ENCODE data around the gene MARCHF3. TPM values are rescaled to one million over a fixed set of nuclear protein-coding genes. Genes with fewer than 3 reads are reported as not detected.
A peak's percentile ranks its signal among the peaks of the same experiment; 100 is the strongest.
"Not testable (repeated sequence)": the region's sequence is repeated elsewhere in the genome, so short reads cannot be mapped to it uniquely, and the experiment has no call there.

The MARCHF3 gene
- total and polyA plus RNA-seq, 5 experiments from 2014 or later: 3.4 to 12.7 (median 9.3) TPM

- peaks cover 0 to 2% (median 0%) of the 10 kb centered on the region in 9 donors for H3K9me3 Mint-ChIP-seq
- H3K36me3 Mint-ChIP-seq: peaks cover 0 to 1% (median 0%) of the 10 kb centered on the region in 3 donors
- H3K4me3 Mint-ChIP-seq: no peak overlapping the region
- DNase-seq (no peak), ATAC-seq (no peak)
- no peak overlapping the region for H3K27ac Mint-ChIP-seq
- no peaks in the 10 kb centered on the region for H3K4me1 Mint-ChIP-seq
- no peaks in the 10 kb centered on the region for H3K27me3 Mint-ChIP-seq
- POLR2A ChIA-PET: no interaction called here
Observed at GRCh38 chr5:126954981-126955380, 75.4 kb downstream of the MARCHF3 start.

DNA sequence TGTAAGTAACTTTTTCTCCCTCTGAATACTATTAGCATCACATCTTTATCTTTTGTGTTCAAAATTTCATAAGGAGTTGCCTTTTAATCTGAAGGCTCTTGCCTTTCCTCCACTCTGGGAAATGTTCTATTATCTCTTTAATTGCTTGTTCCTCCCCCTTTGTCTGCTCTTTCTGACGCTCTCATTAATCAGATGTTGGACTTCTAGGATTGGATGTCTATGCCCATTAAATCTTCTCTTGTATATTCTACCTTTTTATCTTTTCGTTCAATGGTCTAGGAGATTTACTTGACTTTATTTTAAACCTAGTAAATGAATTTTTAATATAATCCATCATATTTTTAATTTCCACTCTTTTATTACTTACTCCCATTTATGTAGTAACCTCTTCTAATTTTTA lies 76.7 kb downstream of the MARCHF3 start:
- DNase-seq (no peak), ATAC-seq (no peak)
- H3K9me3 Mint-ChIP-seq: peaks cover 0 to 2% (median 0%) of the 10 kb centered on the region in 9 donors
- POLR2A ChIA-PET: interaction anchor here (0.6 kb wide), 1 partner anchor 17 kb away, joined by 3 read pairs; no protein-coding TSS in a partner anchor
- H3K27ac Mint-ChIP-seq: no peak overlapping the region
- no peaks in the 10 kb centered on the region for H3K27me3 Mint-ChIP-seq
- H3K36me3 Mint-ChIP-seq: peaks cover 0 to 1% (median 0%) of the 10 kb centered on the region in 3 donors
- peaks cover 0 to 1% (median 0%) of the 10 kb centered on the region in 4 donors for H3K4me1 Mint-ChIP-seq
- H3K4me3 Mint-ChIP-seq: no peak overlapping the region

DNA sequence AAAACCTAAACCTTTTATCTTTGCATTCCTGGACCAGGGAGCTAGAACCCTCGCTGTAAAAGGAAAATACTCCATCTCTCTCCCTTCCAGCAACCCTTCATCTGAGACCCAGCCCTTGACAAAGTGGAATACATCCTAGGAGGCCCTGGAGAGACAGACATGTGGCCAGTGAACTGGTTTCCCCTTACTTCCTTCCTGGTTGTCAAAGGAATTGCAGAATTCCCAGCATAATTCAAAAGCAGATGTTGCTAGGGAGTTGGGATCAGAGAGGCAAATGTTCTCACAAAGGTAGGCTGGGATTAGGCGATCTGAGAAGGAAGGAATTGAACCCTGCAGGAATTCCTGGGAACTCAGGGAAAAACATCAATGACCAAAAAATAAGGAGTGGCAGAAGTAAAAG lies 80.9 kb downstream of the MARCHF3 start:
- no peak overlapping the region for H3K4me3 Mint-ChIP-seq
- H3K36me3 Mint-ChIP-seq: peaks cover 0 to 2% (median 0%) of the 10 kb centered on the region in 3 donors

DNA sequence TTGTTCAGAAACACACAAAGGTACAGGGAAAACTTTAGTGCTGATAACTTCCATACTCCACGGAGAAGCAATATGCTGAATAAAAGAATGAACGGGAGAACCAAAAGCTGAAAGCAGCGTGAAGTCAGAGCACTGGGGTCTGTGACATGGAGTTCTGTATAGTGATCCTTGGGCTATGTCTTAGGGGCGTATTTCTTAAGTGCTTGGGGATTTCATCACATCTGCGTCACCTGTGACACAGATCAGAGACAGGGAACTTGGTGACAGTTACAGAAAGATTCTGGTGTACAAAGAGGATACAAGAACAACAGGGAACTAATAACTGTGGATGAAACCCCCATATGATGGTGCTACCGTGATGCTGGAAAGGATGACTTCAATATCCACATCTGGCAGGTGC lies 81.9 kb downstream of the MARCHF3 start:
- ATAC-seq: no peak
- Mint-ChIP-seq H3K4me1 (peaks cover 0 to 15% (median 7%) of the 10 kb centered on the region in 4 donors), H3K27me3 (no peaks in the 10 kb centered on the region), H3K27ac (no peak overlapping the region), H3K4me3 (no peak overlapping the region), H3K36me3 (peaks cover 0 to 2% (median 0%) of the 10 kb centered on the region in 3 donors), H3K9me3 (no peaks in the 10 kb centered on the region)
- DNase-seq: no peak
- POLR2A ChIA-PET: interaction anchor here (0.8 kb wide), 1 partner anchor 201 kb away, joined by 3 read pairs; no protein-coding TSS in a partner anchor

More for the DNA sequence above, 80.9 kb downstream of the MARCHF3 start:
- POLR2A ChIA-PET: interaction anchor here (0.6 to 0.8 kb wide), 2 partner anchors 184 to 202 kb away, joined by 3 to 4 read pairs; no protein-coding TSS in a partner anchor
- Mint-ChIP-seq H3K4me1 (peaks cover 0 to 15% (median 6%) of the 10 kb centered on the region in 4 donors), H3K9me3 (no peaks in the 10 kb centered on the region), H3K27ac (no peak overlapping the region), H3K27me3 (no peaks in the 10 kb centered on the region)
- ATAC-seq (no peak), DNase-seq (no peak)

DNA sequence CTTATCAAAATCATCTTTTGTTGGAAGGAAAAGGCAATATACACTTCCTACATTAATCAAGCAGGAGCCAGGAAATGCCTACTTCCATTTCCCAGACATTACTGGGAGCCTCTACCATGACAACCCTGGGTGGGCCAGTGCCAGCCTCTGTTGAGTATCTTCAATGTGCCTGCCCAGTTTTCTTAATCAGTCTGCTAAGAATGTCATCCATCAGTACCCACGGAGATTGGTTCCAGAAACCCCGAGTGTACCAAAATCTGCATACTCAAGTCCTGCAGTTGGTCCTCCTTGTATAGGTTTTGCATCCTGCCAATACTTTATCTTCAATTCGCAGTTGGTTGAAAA lies 82.4 kb downstream of the MARCHF3 start:
- DNase-seq: no peak
- no peak for ATAC-seq
- Mint-ChIP-seq H3K4me1 (peaks cover 0 to 15% (median 7%) of the 10 kb centered on the region in 4 donors), H3K27me3 (no peaks in the 10 kb centered on the region), H3K27ac (no peak overlapping the region), H3K9me3 (no peaks in the 10 kb centered on the region), H3K36me3 (peaks cover 0 to 2% (median 0%) of the 10 kb centered on the region in 3 donors), H3K4me3 (no peak overlapping the region)
- POLR2A ChIA-PET: no interaction called here

GRCh38 chr5:126947146-126948010 lies 83.0 kb downstream of the MARCHF3 start:
- Mint-ChIP-seq H3K27me3 (no peaks in the 10 kb centered on the region), H3K27ac (no peak overlapping the region), H3K4me1 (peaks cover 0 to 15% (median 7%) of the 10 kb centered on the region in 4 donors), H3K9me3 (no peaks in the 10 kb centered on the region), H3K4me3 (no peak overlapping the region), H3K36me3 (peaks cover 0 to 2% (median 0%) of the 10 kb centered on the region in 3 donors)
- ATAC-seq: peak in 1 of 2 donors; percentile 46
- DNase-seq: no peak
- POLR2A ChIA-PET: no interaction called here

GRCh38 chr5:126942908-126943307 lies 87.5 kb downstream of the MARCHF3 start:
- H3K27me3 Mint-ChIP-seq, H3K36me3 Mint-ChIP-seq, H3K27ac Mint-ChIP-seq, H3K9me3 Mint-ChIP-seq, POLR2A ChIA-PET, H3K4me1 Mint-ChIP-seq, DNase-seq, H3K4me3 Mint-ChIP-seq, ATAC-seq: not testable (repeated sequence)

DNA sequence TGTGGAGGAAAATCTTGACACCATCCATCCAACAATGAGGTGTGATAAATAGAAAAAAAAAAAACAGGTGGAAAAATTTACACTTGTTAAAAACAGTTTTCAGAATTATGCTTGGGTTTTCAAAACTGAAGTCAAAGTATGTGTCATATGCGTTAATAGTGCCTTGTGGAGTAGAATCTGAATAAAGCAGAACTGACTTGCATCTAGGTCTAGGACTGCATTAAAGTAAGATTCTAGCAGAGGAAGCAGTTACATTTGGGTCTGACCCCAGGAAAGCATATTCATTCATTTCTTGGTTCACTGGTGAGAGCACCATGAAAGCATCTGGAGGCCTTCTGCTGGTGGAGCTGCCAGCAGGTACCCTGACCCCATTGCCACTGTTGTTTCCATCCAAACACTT lies 89.0 kb downstream of the MARCHF3 start:
- Mint-ChIP-seq H3K4me3 (no peak overlapping the region), H3K27me3 (no peaks in the 10 kb centered on the region), H3K4me1 (peaks cover 0 to 7% (median 2%) of the 10 kb centered on the region in 4 donors), H3K27ac (no peak overlapping the region), H3K9me3 (no peaks in the 10 kb centered on the region), H3K36me3 (peaks cover 0 to 2% (median 0%) of the 10 kb centered on the region in 3 donors)
- POLR2A ChIA-PET: no interaction called here
- no peak for DNase-seq
- no peak for ATAC-seq

DNA sequence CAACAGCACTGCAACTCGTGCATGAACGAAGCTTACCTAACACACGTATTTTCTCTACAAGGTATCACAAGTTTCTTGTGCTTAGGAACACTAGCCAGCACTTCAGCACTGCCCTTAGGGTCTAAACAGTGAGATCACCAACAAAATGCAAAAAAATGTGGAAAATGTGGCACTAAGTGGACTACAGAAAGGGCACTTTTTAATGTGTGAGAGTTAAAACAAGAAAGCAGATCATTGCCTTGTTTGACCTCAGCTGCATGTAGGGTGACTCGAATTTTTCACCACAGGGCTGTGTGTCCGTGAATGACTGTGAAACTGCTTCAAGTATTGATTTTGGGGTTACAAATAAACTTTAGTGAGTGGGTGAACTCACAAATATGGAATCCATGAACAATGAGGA lies 90.5 kb downstream of the MARCHF3 start:
- ATAC-seq: no peak
- no peak for DNase-seq
- Mint-ChIP-seq H3K36me3 (no peaks in the 10 kb centered on the region), H3K4me3 (no peak overlapping the region), H3K4me1 (peaks cover 0 to 3% (median 2%) of the 10 kb centered on the region in 4 donors), H3K9me3 (no peaks in the 10 kb centered on the region), H3K27ac (no peak overlapping the region), H3K27me3 (no peaks in the 10 kb centered on the region)
- POLR2A ChIA-PET: no interaction called here

- Mint-ChIP-seq H3K27ac (peak overlapping the region in 2 of 10 donors; percentile 53 to 69), H3K4me3 (no peak overlapping the region), H3K27me3 (no peaks in the 10 kb centered on the region), H3K36me3 (no peaks in the 10 kb centered on the region), H3K9me3 (no peaks in the 10 kb centered on the region), H3K4me1 (peaks cover 0 to 2% (median under 1%) of the 10 kb centered on the region in 4 donors)
- DNase-seq (no peak), ATAC-seq (no peak)
- POLR2A ChIA-PET: no interaction called here
Observed at GRCh38 chr5:126938466-126938865, 91.9 kb downstream of the MARCHF3 start.

- POLR2A ChIA-PET: interaction anchor here (0.6 to 0.7 kb wide), 2 partner anchors 61 to 109 kb away, joined by 4 read pairs; no protein-coding TSS in a partner anchor
- ATAC-seq (no peak), DNase-seq (no peak)
- H3K27ac Mint-ChIP-seq: peak overlapping the region in 1 of 10 donors; percentile 53
- no peak overlapping the region for H3K4me3 Mint-ChIP-seq
- H3K9me3 Mint-ChIP-seq: peaks cover 0 to 3% (median 0%) of the 10 kb centered on the region in 9 donors
- peaks cover 0 to 2% (median under 1%) of the 10 kb centered on the region in 4 donors for H3K4me1 Mint-ChIP-seq
- H3K27me3 Mint-ChIP-seq: no peaks in the 10 kb centered on the region
- no peaks in the 10 kb centered on the region for H3K36me3 Mint-ChIP-seq
Observed at GRCh38 chr5:126937771-126938170, 92.6 kb downstream of the MARCHF3 start.

- Mint-ChIP-seq H3K36me3 (no peaks in the 10 kb centered on the region), H3K27ac (peak overlapping the region in 1 of 10 donors; percentile 24), H3K27me3 (no peaks in the 10 kb centered on the region), H3K4me1 (peaks cover 0 to 7% (median 2%) of the 10 kb centered on the region in 4 donors), H3K9me3 (peaks cover 0 to 3% (median 0%) of the 10 kb centered on the region in 9 donors), H3K4me3 (no peak overlapping the region)
- POLR2A ChIA-PET: no interaction called here
- no peak for DNase-seq
- ATAC-seq: no peak
Observed at GRCh38 chr5:126936775-126937418, 93.5 kb downstream of the MARCHF3 start.

Data from naive thymus-derived CD8-positive, alpha-beta T cell (primary cell).